Activated CD8-positive, alpha-beta memory T cell treated with anti-CD3 and anti-CD28 coated beads, Interleukin-2, amount 50 U/mL, for 24 hours (primary cell): ENCODE measurements around the gene ARHGEF2.
A peak's percentile ranks its signal among the peaks of the same experiment; 100 is the strongest.

Experiments
- DNase-seq: peaks from one replicate; pipeline ENCODE4 v3.0.0-alpha.2; 2020; ENCODE audit errors: extremely low read depth

The ARHGEF2 gene

DNA sequence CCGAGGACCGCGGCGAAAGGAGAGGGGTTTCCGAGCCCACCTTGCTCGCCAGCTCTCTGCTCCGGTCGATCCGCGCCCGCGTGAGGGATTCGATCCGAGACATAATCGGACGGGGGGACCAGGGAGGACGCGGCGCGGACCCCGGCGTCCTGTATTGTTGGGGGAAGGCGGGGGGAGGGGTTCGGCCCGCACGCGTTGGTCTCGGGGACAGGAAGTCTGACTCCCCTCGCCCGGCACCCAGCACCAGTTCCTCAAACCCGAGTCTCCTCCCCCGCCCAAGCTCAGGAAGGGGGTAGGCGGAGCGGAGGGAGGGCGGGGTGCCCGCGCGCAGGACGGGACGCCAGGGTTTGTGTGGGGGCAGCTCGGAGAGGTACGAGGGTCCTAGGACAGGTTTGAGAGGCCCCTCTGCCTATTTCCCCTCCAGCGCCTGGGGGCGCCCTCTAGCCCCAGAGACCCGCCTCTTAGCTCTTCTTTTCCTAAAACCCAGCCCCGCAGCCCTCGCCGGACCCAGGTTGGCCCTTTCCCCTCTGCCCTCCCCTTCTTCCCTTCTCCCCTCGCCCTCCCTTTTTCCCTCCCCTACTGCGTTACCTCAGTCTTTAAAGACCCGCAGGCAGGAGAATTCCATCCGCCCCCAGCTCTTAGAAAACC is at the start of gene ARHGEF2:
ARHGEF2 (minus strand) TSS at position 223 of the 648 bp plus-strand sequence; CDS start at position 103, 120 bp downstream.
- DNase-seq, result peak; percentile 60

DNA sequence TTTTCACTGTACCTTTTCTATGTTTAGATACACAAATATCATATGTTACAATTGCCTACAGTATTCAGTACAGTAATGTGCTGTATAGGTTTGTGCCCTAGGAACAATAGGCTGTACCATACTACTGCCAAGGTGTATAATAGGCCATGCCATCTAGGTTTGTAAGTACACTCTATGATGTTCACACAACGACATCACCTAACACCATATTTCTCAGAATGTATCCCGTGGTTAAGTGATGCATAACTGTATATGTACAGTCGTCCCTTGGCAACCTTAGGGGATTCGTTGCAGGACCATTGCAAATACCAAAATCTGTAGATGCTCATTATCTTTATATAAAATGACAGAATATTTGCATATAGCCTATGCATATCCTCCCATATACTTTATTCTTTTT is 48.2 kb upstream of the ARHGEF2 start:
- DNase-seq, result no peak

DNA sequence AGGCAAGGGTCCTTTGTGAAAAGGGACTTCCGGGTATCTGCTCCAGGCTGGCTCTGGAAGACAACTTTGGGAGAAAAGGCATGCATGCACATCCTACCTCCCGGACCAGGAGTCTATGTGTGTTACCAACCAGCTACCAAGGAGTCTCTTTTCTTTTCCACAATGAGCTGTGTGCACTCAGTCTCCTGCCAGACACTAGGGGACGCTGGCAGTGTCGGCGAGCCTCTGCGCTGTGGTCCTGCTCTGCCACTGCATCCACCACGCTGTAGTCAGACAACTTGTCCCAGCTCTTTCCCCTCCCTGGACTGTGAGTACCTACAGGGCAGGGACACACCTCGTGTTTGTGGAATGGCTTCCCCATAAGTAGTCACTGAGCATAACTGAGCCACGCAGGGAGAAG is 47.5 kb upstream of the ARHGEF2 start:
- DNase-seq, result no peak

DNA sequence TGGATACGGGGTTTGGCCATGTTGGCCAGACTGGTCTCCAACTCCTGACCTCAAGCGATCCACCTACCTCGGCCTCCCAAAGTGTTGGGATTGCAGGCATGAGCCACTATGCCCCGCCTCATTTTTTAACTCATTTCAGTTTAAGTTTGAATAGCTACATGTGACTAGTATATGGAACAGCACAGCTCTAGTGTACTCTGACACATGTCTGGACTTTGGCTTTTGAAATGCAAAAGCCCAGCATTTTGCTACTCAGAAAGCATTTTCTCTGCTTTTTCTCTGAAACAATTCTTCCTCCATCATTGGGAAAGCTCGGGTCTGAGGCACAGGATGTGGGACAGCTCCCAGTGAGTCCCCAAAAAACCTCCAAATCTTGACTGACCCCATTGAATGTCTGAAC is 46.5 kb upstream of the ARHGEF2 start:
- no peak for DNase-seq

DNA sequence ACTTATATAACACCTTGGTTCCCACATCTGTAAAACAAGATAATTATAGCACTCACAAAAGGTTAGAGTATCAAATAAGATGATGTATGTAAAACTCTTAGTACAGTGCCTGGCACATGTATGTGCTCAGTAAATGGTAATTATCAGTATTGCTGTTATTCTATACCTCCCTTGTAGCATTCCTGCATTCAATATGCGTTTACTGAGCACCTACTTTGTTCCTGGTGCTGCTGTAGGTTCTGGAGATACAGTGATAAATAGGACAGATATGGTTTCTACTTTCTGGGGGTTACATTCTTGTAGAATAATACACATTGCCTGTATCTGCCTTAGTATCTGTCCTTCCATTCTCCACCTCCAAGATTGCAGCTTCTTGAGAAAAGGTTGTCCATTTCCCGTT is 43.6 kb upstream of the ARHGEF2 start:
- DNase-seq, result no peak

DNA sequence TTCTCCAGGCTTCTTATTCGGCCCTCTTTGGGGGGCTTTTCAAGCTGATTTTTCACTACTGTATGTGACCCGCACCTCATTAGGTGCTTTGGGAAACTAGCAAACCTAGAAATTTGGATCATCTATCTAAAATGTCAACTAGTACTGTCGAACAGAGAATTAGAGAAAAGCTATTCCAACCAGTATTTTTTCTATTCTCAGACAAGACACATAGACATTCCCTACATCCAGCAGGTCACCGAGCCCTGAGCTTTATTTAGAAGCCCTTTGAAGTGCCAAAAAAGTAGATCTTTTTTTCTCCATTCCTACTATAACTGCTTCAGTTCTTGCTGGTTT is 42.7 kb upstream of the ARHGEF2 start:
- no peak for DNase-seq

DNA sequence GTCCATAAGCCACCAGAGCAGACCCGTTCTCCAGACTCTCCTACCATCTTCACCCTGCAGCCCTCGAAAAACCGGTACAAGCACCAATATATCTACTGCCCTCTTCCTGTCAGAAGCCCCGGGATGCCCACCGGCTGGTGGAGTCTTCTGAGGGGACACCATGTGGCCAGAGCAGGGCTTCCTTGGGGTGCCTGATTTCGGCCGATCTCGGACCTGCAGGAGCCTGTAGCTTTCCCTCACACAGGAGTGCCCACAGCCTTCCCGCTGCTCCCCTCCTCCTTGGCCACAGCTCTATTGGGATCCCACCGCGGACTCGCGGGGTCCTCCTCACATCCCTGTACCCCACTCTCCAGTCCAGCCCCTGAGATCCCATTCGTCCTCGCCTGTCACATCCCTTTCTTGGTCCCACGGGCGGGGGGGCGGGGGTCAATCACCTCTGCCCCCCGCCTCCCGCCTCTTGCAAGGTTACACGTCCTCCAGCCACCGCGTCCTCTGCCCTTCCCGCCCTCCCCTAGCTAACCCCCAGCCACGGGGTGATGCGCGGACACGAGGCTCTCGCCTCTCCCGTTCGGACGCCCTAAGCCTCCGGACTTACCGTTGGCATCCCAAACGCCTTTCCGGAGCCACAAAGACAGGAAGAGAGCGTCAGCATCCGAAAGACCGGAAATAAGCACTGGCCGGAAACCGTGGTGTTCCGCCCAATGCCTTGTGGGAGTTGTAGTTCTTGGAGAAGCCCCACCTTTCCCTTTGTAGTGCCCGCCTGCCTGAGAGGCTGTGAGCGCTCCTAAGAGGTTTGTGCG is 42.1 kb upstream of the ARHGEF2 start, which contains the start of gene SSR2:
SSR2 (minus strand) TSS at position 659 of the 800 bp plus-strand sequence. CDS start 784 bp downstream, outside the sequence.
- DNase-seq, result peak; percentile 72

DNA sequence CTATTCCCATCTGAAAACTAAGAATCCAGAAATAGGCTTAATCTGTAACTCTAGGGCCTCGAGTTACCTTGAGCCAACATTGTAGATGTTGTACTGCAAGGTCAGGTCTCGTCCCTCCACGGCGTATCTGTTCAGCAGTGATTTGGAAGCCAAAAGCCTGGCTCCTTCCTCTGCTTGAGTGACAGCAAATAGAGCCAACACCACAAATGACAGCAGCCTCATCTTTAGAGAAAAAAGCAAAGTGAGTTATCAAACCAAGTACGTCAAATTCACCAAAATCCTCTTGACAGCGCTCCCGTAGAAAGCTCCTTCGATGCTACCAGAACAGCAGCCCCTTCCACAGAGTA is 41.6 kb upstream of the ARHGEF2 start:
- DNase-seq, result no peak

DNA sequence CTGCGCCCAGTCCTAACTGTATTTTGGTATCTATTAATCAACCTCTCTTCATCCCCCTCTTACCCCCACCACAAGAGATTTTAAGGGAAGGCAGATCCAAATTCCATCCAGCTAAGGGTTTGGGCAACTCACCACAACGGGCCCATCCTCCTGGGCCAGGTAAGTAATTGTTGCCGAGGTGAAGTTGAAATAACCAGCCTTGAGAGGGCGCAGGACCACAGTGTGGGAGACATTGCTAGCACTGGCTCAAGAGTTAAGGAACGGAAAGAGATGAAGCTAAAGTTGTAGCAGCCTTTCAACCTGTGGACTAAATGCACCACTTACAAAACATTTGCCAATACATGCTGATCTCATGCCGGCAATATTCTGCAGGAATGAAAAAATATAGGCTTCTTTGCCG is 36.5 kb upstream of the ARHGEF2 start:
- no peak for DNase-seq

DNA sequence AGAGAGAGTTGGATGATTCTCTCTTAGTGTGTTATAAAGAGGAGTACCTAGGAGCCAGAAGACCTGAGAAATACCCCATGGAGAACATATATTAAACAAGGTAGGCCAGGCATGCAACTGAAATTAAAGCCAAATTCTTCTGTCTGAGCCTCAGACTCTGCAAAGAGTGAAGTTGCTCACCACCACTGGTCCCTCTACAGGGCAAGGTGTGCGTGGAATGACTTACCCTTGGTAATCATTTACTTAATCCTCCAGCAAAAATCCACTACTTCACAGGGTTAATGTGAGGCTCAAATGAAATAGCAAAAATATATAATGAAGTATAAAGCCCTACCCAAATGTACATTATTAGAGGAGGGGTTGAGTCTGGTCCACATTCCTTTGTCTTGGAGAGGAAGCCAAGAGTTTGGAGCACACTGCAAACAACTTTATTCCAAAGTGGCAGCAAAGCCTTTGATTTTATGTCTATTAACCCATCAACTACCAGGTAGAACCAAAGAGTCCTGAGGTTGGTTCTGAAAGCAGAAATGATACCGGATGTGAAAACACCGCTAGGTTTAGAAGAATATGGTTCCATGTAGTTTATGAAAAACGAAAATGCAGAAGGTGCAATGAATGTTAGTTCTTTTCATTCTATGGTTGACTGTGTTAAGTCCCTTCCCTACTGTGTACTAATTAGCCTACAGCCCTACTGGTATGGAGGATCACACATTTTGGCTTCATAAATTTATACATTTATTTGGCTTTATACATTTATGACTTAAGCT is 33.9 kb upstream of the ARHGEF2 start:
- DNase-seq, result no peak

DNA sequence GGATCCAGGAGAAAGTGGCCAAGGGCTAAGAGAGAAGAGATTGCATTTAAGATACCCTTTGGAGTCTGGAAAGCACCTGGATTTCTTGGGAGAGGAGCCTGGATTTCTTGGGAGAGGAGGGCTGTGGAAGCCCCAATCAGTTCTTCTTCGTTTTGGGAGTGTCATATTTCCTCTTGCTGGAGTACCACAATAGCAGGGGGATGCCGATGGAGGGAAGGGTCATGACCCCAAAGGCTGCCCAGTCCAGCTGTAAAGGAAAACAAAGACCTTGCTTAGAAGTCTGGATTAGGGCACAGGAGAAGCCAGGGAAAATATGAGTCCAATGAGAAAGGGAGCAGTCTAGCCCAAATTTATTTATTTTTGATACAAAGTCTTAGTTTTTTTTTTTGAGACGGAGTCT is 31.1 kb upstream of the ARHGEF2 start:
- no peak for DNase-seq

DNA sequence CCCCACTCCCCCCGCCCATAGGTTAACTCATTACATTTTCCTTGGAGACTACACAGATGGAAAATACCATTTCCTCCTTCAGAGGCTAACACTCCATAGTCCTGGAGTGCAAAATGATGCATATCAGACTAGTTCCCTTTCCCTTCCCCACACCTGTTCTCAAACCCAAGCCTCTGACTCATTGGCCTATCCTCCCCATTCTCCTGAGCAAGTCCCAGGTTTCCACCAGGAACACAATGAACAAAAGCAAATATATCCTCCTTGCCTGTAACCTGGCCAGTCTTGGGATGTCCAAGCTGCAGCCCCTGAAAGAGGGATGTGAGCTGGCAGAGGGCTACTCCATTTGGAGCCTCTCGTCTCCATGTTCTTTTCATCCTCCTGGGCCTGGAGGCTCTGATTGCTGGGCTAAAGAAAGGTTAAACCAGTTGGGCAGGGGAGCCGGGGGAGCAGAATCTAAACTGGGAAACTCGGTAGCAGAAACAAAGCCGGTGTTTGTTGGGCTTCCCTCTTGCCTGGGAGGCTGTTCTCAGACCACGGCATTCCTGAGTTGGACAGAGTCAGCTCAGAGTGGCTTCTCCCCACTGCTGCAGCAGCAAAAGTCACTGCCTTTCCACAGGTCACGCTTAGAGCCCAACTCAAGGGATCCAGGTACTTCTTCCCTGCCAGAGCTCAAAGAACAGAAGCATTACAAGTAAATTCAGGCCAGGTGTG is 28.5 kb upstream of the ARHGEF2 start:
- DNase-seq, result no peak

DNA sequence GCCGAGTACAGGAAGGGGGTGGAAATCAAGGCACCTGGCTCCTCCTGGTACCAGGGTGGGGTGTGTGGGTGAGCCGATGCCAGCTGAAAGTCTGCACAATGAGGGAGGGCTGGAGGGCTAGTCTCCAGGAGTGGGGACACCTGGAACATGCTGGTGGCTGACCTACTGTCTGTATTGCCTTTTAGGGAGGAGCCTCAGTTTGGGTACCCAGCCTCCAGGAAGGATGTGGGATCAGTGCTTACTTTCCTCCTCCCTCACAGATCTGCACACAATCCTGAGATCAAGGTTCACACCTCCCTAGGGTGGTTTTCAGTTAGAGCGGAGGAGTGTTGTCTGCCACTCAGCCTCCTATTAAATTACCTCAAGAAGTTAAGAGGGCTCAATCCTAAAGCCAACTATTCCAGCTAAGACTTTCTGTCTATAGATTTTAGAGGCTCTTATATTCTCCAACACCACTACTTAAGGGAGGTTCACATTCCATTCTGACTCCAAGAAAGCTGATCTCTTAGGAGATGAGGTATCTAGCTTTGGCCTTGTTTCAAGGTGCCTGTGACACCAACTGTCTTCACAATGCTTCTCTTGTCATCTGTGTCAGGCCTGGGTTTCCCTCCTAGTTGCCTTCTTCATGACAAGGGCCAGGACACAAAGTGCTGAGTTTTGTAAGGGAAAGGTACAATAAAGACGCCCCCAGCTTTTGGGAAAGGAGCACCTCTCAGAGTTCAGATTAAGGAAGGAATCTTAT is 26.7 kb upstream of the ARHGEF2 start:
- no peak for DNase-seq

DNA sequence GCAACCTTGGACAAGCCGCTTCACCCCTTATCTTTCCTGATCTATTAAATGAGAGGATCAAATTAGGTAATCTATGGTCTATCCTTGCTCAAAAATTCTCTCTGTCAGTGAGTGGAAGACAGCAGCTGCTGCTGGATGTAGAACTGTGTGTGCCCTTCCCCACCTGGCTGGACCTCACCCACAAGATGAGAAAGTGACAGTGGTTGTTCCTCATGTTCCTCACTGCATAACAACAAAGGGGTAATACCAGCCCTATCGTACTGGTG is 25.5 kb upstream of the ARHGEF2 start:
- DNase-seq, result no peak

DNA sequence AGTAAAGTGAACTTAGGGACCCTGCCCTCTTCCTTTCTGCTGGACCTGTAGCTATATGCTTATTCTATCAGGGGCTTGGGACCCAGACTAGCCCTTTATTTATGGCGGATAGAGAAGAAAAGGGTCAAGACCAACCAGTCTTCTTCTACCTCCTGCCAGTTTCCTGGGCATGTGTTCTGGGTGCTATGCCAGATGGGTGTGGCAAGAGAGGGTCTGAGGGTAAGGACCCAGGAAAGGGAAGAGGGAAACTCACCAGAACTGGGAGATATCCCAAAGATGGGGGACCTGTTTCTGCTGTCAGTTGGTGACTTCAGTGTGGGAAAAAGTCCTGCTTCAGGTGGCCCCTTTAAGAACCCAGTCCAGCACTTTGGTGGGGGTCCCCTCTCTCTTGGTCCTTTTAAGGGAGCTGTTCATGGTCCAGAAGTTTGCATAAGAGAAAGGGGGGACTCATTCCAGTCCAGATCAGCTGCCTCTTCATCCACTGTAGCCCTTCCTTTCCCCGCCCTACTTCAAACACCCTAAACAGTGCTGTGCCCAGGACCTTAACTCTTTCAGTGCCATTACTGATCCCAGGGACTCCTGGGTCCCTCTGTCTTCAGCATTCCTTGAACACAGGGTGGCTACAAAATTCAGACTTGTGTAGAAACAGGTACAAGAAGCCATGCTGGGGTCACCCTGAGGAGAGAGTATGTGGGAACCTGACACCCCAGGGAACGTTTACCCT is 24.0 kb upstream of the ARHGEF2 start:
- DNase-seq, result no peak

DNA sequence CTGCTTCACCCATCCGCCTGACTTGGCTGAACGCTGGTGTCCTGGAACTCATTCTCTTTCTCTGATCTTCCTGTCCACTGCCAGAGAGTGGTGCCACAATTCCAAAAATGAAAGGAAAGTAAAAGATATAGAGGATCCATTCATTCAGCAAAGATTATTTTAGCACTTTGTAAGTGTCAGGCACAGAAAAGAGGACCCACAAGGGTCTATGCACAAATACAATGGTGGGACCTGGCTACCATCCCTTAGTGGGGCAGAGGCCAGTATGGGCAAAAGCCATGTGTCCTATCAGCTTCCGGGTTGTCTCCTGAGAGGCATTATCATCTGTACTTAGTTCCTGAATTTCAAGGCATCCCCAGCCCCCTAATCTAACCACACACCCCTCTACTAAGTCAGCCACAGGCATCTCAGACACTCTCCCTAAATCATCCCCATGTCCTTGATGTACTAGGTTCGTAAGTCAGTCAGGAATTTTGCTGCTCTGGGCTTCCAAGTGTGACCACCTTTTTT is 23.4 kb upstream of the ARHGEF2 start:
- no peak for DNase-seq

DNA sequence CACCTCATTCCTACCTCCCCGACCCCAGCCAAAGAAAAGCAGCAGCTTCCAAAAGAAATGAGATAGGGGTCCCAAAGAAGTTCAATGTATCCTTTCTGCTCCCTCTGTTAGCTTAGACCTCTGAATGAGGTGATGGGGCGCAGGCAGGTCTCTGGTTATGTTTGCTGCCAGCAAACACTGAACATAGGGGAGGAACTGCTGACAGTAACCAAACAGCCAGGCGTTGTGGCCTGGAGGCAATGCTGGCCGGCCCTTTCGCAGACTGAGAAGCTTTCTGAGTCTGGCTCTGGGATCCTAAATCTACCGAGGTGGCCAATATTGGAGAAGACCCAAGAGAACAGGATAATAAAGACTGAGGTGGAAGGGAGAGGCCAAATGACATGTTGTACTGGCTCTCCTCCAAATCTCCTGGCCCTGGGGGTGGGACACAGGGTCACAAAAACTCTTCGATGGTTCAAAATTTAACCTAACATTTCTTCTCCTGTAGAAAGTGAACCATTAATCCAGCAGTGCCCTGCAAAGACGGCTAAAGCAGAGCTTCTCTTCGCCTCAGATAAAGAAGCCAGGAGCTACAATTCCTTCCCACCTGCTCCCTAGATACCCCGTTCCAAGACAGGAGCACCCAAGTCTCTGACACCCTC is 22.8 kb upstream of the ARHGEF2 start:
- DNase-seq, result no peak

DNA sequence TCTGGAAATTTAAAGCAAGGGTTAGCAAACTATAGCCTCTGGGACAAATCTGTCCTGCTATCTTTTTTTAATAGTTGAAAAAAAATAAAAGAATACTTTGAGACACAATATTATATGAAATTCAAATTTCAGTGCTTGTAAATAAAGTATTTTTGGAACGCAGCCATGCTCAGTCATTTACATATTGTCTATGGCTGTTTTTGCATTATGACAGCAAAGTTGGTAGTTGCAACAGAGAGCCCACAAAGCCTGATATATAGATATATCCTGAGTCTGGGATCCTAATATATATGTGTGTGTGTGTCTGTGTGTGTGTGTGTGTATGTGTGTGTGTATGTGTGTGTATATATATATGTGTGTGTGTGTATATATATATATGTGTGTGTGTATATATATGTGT is 21.6 kb upstream of the ARHGEF2 start:
- DNase-seq, result no peak

DNA sequence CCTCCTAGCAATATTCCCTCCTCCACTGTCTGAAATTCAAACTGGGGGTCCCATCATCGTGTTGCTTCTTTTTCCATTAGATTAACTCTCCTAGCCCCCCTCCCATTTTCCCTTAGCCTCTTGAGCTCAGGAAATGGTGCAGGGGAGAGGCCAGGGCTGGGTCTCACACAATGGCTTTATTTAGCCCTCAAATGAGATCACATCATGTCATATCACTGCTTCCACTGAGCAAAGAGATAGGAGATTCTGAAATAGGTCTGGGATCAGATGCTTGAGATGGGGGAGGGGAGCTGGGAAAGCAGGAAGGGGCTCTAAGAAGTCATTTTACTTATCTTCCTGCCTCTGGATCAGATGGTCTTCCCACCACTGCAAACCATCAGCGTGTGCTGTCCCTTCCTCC is 17.8 kb upstream of the ARHGEF2 start:
- DNase-seq, result no peak

DNA sequence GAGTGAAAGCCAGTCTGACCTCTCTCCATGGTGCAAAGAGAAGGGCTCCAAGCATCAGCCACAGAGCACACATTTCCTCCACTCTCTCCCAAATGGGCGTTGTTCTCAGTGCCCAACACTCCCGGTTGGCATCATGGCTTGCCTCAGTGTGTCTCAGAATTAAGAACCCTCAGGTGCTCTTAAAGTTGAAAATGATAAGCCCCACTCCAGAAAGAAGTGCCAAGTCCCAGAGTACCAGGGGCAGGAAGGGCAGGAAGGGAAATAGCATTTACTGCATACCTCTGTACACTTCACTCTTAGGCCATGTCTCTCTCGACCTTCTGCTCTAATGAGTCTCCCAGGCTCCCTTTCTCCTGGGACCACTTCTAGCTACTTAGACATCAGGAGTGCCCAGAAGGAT is 15.2 kb upstream of the ARHGEF2 start:
- DNase-seq, result no peak
